T-helper 17 cell (primary cell): ENCODE measurements around the gene PMS2. TPM values are rescaled to one million over a fixed set of nuclear protein-coding genes. Genes with fewer than 3 reads are reported as not detected.
"Not testable (repeated sequence)": the region's sequence is repeated elsewhere in the genome, so short reads cannot be mapped to it uniquely, and the experiment has no call there.

ENCODE experiments used
- ATAC-seq: fragments of 150-1000 bp; cut with Tn5 transposase; 2 replicates; pipeline ENCODE4 v1.10.0; 2021; ENCODE audit warnings: mild to moderate bottlenecking, moderate library complexity
- DNase-seq, 3 donors: peaks; one replicate each; pipeline versions ENCODE4 v3.0.0 to v3.0.0-alpha.2; 2020 to 2021
- H3K9me3 ChIP-seq: one replicate; pipeline ENCODE4 v1.7.0; 2013; ENCODE audit warnings: low read length, mild to moderate bottlenecking; ENCODE audit not compliant: control insufficient read depth, poor library complexity, severe bottlenecking
- H3K27ac Mint-ChIP-seq: one replicate; pipeline ENCODE4 v1.8.0; 2022; ENCODE audit warnings: mild to moderate bottlenecking, moderate library complexity, mixed read lengths
- H3K27me3 Mint-ChIP-seq: one replicate; pipeline ENCODE4 v1.8.0; 2022; ENCODE audit warnings: mixed read lengths
- H3K36me3 Mint-ChIP-seq: one replicate; pipeline ENCODE4 v1.8.0; 2022; ENCODE audit warnings: low read depth, mixed read lengths
- H3K4me1 Mint-ChIP-seq: one replicate; pipeline ENCODE4 v1.8.0; 2022; ENCODE audit warnings: mild to moderate bottlenecking, mixed read lengths
- H3K4me3 Mint-ChIP-seq: one replicate; pipeline ENCODE4 v1.8.0; 2022; ENCODE audit warnings: mild to moderate bottlenecking, moderate library complexity, mixed read lengths
- total RNA-seq, 4 donors: library from RNA in 2 of 4; stranded (reverse) in 2 of 4; gene quantifications; one replicate each; pipeline ENCODE4 v1.2.3 and lab custom pipeline; 2022 to 2026

PMS2 gene
- total RNA-seq, 2 donors from 2014 or later, result 11.3 to 11.6 TPM

DNA sequence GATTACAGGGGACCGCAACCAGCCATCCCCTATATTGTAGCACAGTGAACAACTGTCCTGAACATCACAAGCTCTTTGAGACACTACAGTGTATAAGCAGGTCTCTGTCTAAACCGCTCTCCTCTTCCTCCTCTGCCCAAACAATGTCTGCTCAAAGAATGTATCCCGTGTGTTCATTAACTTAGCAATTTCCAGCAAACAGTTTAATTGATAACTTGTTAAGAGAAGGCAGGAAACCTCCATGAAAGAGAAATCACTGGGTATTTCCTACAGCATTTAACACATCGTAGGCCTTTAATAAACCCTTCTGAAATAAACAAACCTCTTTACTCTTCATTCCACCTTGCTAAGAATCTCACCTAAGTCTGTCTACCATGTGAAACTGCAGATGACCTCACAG lies 1.5 kb downstream of the PMS2 start:
- H3K4me3 Mint-ChIP-seq, result peak overlapping the region; percentile 41
- H3K27ac Mint-ChIP-seq, result peak overlapping the region; percentile 60
- no peaks in the 10 kb centered on the region for H3K27me3 Mint-ChIP-seq
- ATAC-seq, result no peak
- H3K4me1 Mint-ChIP-seq, result peaks cover 21% of the 10 kb centered on the region
- no peaks in the 10 kb centered on the region for H3K36me3 Mint-ChIP-seq
- no peak for DNase-seq
- H3K9me3 ChIP-seq, result no peaks in the 10 kb centered on the region

DNA sequence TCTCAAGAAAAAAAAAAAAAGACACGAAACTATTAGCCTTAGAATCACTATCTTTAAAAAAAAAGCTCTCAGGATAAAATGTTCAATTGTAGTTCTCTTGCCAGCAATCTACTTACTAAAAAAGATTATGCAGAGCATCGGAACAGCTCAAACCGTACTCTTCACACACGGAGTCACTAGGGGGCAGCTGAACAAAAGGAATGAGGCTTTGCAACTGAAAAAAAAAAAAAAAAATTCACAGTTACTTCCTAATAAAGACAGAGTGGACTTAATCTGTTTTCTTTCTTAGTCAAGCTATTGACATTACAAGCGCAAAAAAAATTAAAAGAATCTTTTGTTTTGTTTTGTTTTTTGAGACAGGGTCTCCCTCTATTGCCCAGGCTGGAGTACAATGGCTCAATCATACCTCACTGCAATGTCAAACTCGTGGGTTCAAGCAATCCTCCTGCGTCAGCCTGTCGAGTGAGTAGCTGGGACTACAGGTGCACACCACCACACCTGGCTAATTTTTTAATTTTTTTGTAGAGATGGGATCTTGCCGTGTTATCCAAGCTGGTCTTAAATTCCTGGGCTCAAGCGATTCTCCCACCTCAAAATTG lies 11.5 kb downstream of the PMS2 start:
- peaks cover 2% of the 10 kb centered on the region for H3K36me3 Mint-ChIP-seq

DNA sequence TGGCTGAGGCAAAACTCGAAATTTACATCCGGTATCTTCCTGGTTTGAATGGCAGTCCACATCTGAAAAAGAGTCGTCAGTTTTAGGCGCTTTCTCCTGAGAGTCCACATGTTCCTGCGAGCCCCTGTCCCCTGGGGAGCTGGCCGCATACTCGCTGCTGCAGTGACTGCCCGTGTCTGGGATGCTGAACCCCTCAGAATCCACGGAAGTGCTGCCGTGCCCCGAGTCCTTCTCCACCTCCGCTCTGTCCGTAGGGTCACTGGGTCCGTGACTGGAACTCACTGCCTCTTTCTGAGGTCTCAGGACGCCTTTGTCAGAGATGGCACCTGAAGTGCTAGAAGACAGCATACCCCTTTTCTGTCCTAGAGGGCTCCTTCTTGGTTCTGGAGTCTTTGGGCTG lies 21.8 kb downstream of the PMS2 start:
- not testable (repeated sequence) for H3K27me3 Mint-ChIP-seq, H3K27ac Mint-ChIP-seq, H3K4me1 Mint-ChIP-seq, ATAC-seq, H3K36me3 Mint-ChIP-seq, H3K9me3 ChIP-seq, H3K4me3 Mint-ChIP-seq, DNase-seq

More for the DNA sequence above, 11.5 kb downstream of the PMS2 start:
- DNase-seq (peak in 1 of 3 donors; percentile 41), ATAC-seq (peak; percentile 67)
- H3K4me3 Mint-ChIP-seq, result no peak overlapping the region
- no peaks in the 10 kb centered on the region for H3K27me3 Mint-ChIP-seq
- H3K9me3 ChIP-seq, result no peaks in the 10 kb centered on the region
- H3K27ac Mint-ChIP-seq, result no peak overlapping the region
- peaks cover 3% of the 10 kb centered on the region for H3K4me1 Mint-ChIP-seq

DNA sequence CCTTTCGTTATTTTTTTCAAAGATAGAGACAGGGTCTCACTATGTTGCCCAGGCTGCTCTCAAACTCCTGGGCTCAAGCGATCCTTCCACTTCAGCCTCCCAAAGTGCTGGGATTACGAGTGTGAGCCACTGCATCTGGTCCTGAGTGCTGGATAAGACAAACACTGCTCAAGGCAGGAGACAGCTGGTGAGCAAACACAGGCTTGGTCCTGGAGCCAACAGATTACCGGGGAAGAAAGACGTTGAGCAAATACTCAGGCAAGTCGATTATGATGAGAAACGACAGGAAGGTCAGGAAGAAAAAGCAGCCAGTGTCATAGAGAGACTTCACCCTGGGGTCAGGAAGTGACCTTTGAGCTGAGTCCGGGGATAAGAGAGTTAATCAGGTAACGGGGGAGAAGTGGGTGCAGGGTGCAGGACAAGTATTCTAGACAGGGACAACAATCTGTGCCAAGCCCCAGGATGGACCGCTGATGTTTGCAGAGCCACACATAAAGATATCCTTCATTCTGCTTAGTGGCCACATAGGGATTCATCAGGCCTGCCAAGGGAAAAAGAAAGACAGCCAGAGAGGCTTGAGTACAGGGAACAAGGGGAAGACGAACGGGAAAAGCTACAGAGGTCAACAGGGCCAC lies 29.1 kb downstream of the PMS2 start:
- not testable (repeated sequence) for ATAC-seq, DNase-seq, H3K4me1 Mint-ChIP-seq, H3K27me3 Mint-ChIP-seq, H3K27ac Mint-ChIP-seq, H3K4me3 Mint-ChIP-seq, H3K36me3 Mint-ChIP-seq, H3K9me3 ChIP-seq

DNA sequence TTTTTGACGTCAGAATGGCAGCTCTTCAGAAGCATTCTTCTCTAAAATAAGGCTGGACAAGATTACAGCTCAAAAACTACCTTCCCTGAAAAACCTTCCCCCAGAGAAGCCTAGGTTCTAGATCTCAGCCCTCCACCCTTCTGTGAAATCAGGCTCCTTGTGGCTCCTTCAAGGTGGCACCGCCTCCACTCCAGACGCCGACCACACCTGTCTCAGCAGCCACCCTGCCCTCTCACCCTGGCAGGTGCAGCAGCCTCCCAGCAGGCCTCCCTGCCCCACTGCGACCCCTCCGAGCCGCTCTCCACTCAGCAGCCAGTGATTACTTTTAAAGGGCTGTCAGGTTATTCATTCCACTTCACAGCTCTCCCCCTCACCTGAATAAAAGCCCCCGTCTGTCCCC lies 35.3 kb downstream of the PMS2 start:
- H3K4me1 Mint-ChIP-seq, H3K27ac Mint-ChIP-seq, H3K27me3 Mint-ChIP-seq, H3K36me3 Mint-ChIP-seq, ATAC-seq, H3K4me3 Mint-ChIP-seq, H3K9me3 ChIP-seq, DNase-seq: not testable (repeated sequence)

GRCh38 chr7:5970347-5970911 lies 38.4 kb downstream of the PMS2 start, which contains the start of gene RSPH10B:
Gene RSPH10B (minus strand): TSS chr7:5970689. CDS start chr7:5967116, 3,573 bp downstream.
- not testable (repeated sequence) for ATAC-seq, H3K9me3 ChIP-seq, H3K27ac Mint-ChIP-seq, H3K4me1 Mint-ChIP-seq, H3K27me3 Mint-ChIP-seq, H3K4me3 Mint-ChIP-seq, H3K36me3 Mint-ChIP-seq, DNase-seq

DNA sequence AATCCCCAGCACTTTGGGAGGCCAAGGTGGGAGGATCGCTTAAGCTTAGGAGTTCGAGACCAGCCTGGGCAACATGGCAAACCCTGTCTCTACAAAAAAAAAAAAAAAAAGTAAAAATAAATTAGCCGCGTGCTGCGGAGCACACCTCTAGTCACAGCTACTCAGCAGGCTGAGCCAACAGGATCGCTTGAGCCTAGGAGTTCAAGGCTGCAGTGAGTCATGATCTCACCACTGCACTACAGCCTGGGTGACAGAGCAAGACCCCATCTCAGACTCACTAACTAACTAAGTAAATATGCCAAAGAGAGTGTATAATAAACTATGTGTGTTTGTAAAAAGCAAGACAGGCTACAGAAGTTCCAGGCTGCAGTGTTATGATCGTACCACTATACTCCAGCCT lies 45.0 kb downstream of the PMS2 start:
- H3K4me3 Mint-ChIP-seq, DNase-seq, H3K36me3 Mint-ChIP-seq, H3K27me3 Mint-ChIP-seq, H3K27ac Mint-ChIP-seq, H3K9me3 ChIP-seq, ATAC-seq, H3K4me1 Mint-ChIP-seq: not testable (repeated sequence)

DNA sequence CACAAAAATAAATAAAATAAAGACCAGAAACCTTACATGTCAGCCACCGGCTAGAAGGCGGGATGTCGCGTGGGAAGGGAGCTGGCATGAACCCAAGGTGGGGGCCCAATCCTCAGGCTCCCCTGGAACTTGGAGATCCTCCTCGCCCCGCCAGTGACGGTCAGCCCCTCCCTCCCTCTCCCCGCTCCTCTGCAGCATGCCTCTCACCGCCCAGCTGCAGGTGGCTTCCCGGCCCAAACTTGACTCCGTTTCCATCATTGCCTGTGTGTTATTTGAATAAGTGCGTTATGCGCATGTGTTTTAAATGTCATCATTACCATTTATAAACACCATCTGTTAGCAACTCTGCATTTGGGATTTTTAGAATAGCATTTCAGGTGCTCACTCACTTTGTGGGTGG lies 45.6 kb downstream of the PMS2 start:
- not testable (repeated sequence) for H3K27me3 Mint-ChIP-seq, ATAC-seq, H3K36me3 Mint-ChIP-seq, DNase-seq, H3K4me1 Mint-ChIP-seq, H3K27ac Mint-ChIP-seq, H3K4me3 Mint-ChIP-seq, H3K9me3 ChIP-seq

DNA sequence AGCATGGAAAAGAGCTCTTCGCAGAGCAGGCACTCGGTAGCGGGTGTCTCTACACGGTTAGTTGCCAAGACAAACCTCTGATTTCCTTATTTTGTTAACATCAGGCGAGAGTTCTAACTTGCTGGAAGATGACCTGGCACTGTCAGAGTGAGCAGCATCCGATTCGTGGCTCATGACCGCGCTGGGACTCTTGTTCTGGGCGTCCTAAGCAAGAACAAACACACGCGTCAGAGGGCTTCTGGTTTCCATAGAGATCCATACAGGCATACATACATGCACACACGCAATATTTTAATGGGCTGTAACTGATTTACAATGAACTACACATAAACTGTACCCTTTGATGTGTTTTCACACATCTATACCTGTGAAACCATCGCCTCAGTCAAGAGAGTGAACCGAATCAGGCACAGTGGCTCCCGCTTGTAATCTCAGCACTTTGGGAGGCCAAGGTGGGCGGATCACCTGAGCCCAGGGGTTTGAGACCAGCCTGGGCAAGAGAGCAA lies 73.9 kb downstream of the PMS2 start:
- not testable (repeated sequence) for DNase-seq, H3K4me3 Mint-ChIP-seq, ATAC-seq, H3K36me3 Mint-ChIP-seq, H3K4me1 Mint-ChIP-seq, H3K27ac Mint-ChIP-seq, H3K9me3 ChIP-seq, H3K27me3 Mint-ChIP-seq

- not testable (repeated sequence) for H3K27me3 Mint-ChIP-seq, ATAC-seq, H3K27ac Mint-ChIP-seq, H3K36me3 Mint-ChIP-seq, H3K4me3 Mint-ChIP-seq, DNase-seq, H3K9me3 ChIP-seq, H3K4me1 Mint-ChIP-seq
Measured at GRCh38 chr7:5931905-5932644, 76.8 kb downstream of the PMS2 start.

GRCh38 chr7:5931250-5931649 lies 77.6 kb downstream of the PMS2 start:
- not testable (repeated sequence) for H3K27ac Mint-ChIP-seq, H3K9me3 ChIP-seq, H3K4me1 Mint-ChIP-seq, ATAC-seq, DNase-seq, H3K27me3 Mint-ChIP-seq, H3K4me3 Mint-ChIP-seq, H3K36me3 Mint-ChIP-seq

GRCh38 chr7:5930290-5930689 lies 78.6 kb downstream of the PMS2 start:
- not testable (repeated sequence) for H3K27me3 Mint-ChIP-seq, H3K27ac Mint-ChIP-seq, H3K4me1 Mint-ChIP-seq, H3K9me3 ChIP-seq, H3K4me3 Mint-ChIP-seq, DNase-seq, H3K36me3 Mint-ChIP-seq, ATAC-seq

- not testable (repeated sequence) for H3K27ac Mint-ChIP-seq, H3K4me3 Mint-ChIP-seq, H3K27me3 Mint-ChIP-seq, H3K4me1 Mint-ChIP-seq, H3K36me3 Mint-ChIP-seq, DNase-seq, ATAC-seq, H3K9me3 ChIP-seq
Measured at GRCh38 chr7:5926263-5926870, 82.5 kb downstream of the PMS2 start.
